Adrenal gland (tissue), 5 donors: Measurements from ENCODE around the gene AGER.

Experiments used
- POLR2A ChIP-seq, 2 donors: fragments of 450-650 bp; IDR thresholded peaks; one replicate each; pipeline ENCODE4 v1.6.1; 2017; ENCODE audit warnings: antibody characterized with exemption in 2 of 2, mild to moderate bottlenecking in 2 of 2, moderate library complexity in 1 of 2
- TF ChIP-seq, protein P1 (sequence below), 6 experiments: fragments of 450-650 bp in 4 of 6; fragments of 200-600 bp in 2 of 6; sonication (generic) in 1 of 6; IDR thresholded peaks; 1 replicate in 5 of 6; 2 replicates in 1 of 6; pipeline versions ENCODE4 v1.5.1 to v1.8.0; 2016 to 2021; ENCODE audit warnings: antibody characterized with exemption in 6 of 6, mild to moderate bottlenecking in 2 of 6, moderate library complexity in 1 of 6
- donor health status: DM: no; HTN: no; CAD: no.

DNA sequence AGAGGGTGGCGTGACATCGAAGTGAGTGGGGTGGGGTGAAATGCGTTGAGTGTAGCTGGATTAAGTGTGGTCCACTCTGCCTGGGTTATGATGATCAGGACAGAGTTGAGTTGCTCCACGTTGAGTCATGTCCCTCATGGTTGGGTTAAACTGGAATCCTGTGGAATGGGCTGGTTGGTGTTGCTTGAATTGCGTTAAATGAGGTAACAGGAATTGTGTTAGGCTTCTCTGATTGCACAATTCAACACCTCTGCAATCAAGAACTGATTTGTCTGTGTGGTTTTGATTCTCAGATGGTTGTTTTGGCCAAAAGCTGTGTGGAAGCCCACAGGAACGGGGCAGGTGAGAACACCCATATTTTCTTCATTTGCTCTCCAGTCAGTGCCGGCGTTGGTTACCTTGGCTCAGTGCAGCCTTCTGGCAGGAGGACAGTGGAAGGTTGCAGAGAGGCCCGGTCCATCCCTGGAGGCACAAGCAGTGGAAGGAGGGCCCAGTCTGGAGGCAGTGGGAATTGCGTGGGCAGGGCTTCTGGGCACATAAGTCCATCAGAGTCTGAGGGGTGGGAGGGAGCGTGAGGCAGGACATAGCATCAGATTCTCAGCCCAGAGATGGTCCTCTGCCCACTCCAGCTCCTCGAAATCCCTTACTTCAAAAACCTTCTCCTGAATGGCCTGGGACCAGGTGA lies 28.2 kb upstream of the AGER start:
- TF ChIP-seq POLR2A (IDR thresholded peaks at IDR 0.05) = no peak
- TF ChIP-seq, protein P1, sequence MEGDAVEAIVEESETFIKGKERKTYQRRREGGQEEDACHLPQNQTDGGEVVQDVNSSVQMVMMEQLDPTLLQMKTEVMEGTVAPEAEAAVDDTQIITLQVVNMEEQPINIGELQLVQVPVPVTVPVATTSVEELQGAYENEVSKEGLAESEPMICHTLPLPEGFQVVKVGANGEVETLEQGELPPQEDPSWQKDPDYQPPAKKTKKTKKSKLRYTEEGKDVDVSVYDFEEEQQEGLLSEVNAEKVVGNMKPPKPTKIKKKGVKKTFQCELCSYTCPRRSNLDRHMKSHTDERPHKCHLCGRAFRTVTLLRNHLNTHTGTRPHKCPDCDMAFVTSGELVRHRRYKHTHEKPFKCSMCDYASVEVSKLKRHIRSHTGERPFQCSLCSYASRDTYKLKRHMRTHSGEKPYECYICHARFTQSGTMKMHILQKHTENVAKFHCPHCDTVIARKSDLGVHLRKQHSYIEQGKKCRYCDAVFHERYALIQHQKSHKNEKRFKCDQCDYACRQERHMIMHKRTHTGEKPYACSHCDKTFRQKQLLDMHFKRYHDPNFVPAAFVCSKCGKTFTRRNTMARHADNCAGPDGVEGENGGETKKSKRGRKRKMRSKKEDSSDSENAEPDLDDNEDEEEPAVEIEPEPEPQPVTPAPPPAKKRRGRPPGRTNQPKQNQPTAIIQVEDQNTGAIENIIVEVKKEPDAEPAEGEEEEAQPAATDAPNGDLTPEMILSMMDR (IDR thresholded peaks at IDR 0.05) = no peak
